GM12891 (cell line): ENCODE measurements around the gene ZDHHC5.

Experiments
- POLR2AphosphoS5 ChIP-seq: IDR thresholded peaks from 2 replicates; pipeline ENCODE4 v1.6.1; 2011; ENCODE audit warnings: low read depth, low read length, control low read depth
- TAF1 ChIP-seq: IDR thresholded peaks from 2 replicates; pipeline ENCODE4 v1.6.1; 2011; ENCODE audit warnings: low read depth, low read length, control low read depth

DNA sequence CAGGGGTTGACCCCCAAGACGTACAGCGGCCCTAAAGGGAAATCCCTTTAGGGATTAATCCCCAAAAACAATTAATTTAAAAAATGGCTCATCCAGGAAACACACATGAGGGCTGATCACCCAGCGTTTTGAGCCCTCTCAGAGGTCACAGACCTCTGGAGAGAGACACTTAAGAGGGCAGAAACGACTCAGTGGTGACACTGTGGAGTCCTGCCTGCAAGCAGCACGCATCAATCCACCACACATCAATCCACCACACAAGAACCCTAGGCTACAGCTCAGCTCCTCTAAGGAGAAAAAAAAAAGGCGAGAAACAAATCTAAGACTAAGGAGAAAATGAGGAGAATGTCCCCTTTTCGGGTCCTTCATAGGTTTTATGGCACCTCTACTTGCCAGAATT, 60.9 kb downstream of the ZDHHC5 start:
- no peak for TF ChIP-seq POLR2AphosphoS5
- no peak for TF ChIP-seq TAF1
